HS-27A (cell line): ENCODE results near the gene ARHGAP21.

Source experiments
- DNase-seq: peaks from one replicate; pipeline ENCODE4 v3.0.0-alpha.2; 2012; ENCODE audit warnings: low read depth, missing footprints

ARHGAP21 gene

DNA sequence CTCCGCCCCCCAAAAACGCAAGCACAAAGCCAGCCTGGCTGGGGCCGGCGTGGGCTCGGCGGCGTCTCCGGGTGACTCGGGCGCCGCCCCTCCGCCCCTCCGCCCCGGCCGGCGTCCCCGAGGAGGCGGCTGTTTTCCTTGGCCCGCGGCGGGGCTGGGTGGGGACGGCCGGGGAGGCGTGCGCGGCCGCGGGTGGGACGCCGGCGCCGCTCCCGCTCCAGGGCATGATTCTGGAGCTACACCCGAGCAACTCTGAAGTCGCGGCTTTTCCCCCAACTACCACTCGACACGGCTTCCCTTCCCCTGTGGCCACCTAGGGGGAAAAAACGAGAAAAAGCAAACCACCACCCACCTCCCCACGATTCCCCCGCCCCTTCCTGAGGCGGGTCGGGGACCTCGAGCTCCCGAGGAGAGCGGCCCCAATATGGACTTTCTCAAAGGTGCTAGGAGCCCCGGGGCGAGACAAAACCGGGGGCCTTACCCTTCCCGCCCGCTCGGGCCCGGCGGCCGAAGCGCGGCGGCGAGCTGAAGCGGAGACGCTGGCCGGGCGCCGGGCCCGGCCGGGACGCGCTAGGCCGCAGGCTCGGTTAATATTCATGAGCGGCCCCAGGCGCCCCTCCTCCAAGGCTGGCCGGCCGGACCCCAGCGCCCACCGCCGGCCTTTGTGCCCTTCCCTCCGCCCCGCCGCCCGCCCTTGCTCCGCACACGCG, 856 bp downstream of the ARHGAP21 start:
- no peak for DNase-seq

DNA sequence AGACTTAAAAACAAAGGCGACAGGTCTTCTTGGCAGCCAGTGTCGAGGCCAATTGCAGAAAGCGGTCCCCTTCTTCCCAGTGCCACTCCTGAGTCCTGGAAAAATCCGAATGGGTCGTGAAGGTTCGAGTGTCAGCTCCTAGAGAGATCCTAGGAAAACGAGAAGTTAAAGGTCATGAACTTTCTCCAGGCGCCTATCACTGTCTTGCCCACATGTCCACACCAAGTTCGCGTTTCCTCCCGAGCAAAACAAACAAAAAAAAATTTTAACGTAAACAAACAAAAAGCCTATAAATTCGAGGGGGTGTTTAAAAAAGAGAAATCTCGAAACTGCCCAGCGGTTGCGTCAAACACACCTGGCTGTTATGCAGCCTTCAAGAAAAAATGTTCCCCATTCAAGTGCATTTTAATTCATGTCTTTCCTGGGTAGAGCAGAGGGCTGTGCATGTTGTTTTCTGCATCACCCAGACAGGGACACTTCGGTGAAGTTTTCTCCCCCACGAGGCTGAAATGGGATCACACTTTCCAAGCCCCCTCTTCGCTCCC, 1.5 kb downstream of the ARHGAP21 start:
- DNase-seq, result no peak

DNA sequence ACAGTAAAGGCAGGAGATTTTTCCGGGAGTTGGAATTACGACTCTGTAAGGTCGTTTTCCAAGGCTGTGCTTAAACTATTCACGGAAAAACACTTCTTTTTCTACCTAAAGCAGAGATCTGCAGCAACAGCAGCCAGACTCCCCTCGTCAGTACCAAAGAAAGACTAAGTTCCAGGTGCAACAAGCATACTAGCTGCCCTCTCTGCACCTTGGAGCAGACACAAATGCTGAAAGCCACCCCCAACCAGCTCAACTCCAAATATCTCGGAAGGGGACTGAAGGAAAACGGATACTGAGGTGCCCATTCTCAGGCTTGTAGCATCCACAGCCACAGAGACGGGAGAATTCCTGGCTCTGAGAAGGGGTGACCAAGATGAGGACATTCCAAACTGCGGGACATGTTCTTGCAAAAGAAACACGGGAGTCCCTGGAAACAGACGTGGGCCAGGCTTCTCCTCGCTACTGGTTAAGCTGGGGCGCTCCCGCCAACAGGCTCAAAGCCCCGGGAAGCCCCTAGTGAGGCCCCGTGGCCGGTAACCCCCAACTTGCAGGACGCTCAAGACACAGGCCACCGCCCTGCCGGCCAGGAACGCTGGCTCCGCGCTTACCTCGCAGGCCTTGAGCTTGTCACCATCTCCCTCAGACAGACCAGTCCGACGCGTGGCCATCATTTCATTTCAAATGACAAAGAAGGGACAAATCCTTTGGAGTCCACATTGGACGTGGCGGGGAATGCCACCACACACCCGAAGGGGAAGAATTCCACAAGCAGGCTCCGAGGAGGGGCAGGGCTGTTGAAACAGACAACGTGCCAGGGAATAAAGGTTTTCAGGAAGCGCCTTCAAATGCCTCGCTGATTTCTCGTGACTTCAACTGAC, 2.2 kb downstream of the ARHGAP21 start:
- DNase-seq, result no peak

DNA sequence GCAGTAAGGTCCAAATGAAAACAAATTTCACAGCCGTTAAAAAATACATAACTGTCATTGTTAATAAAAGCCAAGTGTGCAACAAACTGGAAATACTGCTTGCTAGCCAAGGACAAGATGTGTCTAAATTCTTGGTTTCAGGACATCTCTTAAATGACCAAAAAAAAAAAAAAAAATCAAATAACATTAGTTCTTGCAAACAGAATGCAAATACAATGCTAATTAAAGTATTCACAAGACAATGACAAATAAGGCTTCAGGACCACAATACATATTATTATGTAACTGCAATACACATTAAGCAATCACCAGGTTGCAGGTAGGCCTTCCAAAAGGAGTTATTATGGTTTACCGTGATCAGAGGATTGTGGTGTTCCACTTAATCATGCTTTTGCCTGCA, 3.6 kb downstream of the ARHGAP21 start:
- no peak for DNase-seq

DNA sequence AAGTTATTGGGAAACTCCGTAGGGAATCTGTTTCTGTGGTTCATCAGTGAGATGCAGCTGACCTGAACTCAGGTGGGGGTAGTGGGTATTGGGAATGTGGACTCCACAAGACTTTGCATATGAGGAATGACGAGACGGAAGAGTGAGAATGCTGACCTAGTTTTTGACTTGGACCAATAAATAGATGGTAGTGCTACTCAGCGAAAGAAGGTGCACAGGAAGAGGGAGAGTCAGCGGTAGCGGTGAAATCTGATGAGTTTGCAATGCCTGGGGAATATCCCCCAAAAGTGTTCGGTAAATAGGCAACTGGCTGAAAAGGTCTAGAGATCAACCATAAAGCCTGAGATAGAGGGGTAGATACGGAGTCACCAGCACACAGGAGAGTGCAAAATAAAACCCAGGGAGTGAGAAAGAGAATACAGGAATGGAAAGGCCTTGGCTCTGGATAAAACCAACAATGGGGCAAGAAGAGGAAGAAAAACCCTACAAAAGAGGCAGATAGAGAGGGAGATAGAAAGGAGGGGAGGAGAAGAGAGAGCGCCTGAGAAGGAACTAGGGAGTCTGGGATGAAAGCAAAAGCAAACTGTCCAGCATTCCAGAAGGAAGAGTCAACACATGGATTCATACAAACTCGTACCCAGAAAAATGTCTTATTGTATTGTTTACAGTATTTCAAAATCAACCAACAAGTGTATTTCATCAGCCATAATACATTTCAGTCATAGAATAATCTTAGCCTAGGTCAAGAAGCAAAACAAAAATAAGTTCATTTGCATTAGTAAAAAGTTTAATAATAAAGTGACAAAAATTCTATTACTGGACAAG, 5.4 kb downstream of the ARHGAP21 start:
- DNase-seq, result no peak

DNA sequence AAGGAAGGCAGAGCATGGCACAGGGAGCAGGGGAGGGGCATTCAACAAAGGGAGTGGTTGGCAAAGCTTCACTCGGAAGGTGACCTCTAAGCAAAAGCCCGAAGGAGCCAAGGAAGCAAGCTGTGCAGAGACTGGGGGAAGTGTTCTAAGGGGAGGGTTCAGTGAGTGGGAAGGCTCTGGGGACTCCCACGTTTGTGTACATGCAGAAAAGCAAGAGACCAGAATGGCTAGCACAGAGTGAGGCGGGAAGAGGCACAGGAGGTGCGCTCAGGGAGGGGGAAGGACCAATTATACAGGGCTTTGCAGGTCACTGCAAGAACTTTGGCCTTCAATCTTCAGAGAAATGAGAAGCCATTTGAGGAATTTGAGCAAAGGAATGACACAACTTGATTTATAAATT, 7.4 kb downstream of the ARHGAP21 start:
- no peak for DNase-seq

DNA sequence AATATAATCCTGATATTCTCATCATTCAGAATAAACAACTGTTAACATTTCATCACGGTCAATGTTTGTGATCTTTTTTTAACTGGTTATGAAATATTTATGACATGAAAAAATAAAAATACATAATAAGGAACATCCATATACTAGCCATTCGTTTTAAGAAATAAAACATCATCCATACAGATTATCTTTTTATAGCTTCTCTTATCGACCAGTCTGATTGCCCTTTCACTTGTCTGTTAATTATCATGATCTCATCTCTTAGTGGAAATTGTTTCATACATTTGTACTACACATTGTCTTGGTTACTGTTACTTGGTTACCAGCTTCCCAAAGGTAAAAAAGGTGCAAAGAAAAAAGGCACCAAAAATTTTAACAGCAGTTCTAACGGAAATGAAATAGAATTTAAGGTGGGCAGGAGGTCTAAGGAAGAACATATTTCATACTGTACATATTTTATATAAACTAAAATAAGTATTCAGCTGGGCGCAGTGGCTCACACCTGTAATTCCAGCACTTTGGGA, 8.4 kb downstream of the ARHGAP21 start:
- DNase-seq, result no peak

DNA sequence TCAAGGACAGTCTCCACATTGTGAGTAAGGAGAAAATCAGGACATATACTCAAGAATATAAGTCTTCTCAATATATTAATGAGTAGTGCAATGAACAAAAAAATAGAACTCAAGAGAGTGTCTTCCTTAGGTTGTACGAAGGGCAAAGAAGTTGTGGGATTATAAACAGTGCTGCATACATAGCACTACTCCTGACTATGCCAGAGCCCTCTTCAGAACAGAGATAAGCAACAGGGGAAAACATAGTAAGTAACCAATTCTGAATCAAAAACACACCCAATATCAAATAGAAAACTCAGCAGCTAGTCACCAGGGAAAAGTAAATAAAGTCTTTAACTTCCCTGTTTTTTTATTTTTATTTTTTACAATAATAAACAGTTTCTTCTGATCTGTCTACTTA, 10.6 kb downstream of the ARHGAP21 start:
- no peak for DNase-seq

DNA sequence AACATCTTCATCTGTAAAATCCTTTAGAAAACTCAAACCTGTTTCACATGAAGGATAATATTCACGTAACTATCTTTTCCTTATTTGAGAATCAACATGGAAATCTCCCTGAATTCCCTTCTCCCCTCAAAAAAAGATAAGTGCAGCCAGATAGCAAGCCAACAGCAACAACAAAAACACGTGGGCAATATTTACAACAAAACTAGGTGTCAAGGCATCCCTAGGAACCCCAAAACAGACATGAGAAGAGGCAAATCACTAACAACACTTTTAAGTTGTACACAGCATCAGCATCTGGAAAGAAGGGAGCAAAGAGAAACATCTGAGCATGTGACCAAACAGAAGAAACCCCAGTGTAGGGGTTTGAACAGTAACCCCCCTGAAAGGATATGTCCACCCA, 12.2 kb downstream of the ARHGAP21 start:
- DNase-seq, result no peak

DNA sequence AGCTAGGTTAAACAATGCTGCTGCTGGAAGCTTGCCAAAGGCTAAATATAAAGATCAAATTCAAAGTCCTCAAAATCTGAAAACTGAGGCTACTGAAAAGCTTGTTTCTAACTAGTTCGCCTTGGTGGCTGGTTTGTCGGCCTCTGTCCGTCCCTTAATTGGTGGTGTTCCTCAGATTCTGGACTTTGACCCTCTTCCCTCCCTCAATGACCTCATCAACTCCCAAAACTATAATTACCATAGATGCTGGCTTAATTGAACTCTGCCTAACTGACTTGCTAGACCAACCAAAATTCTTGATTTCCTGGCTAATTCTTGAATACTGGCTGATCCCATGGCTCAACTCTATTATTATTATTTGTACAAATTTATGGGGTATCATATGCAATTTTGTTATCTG, 15.6 kb downstream of the ARHGAP21 start:
- no peak for DNase-seq

DNA sequence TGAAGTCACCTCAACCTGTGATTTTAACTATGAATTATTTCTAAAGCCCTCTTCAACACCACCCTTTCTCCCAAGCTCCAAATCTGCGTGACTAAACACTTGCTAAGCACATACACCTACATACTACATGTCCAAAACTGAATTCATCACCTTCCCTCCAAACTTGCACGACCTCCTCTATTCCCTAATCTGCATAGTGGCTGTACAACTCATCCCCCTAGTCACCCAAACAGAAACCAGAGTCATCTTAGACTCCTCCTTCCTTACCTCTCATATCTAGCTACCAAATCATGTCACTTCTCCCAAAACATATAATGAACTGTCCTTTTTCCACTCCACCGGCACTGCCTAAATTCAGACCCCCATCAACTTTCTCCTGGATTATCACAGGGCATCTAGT, 16.2 kb downstream of the ARHGAP21 start:
- no peak for DNase-seq

DNA sequence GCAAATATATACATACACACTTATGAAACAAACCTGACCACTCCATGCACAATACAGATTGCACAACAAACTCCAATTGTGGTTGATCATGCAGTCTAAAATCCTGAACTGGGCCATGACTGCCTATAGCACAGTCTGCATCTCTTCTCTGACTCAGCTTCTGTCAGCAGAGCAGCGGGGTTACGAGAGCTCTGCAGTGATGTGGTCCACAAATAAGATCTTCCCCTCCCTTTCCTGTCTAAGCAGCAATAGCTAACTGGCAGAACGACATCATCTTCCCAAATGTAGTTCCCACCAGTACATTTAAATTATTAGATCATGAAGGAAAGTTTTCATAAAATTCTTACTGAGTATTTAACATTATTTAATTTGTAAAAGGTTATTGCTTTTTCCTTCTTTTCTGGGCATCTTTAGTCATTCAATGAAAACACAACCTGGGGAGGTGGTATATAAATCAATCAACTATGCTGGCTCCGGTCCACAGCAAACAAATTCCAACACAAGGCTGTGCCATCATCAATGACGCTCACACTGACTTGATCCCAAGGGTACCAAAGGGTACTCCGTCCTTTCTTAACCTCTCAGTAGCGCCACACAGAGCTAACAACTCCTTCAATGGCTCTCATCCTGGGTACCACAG, 17.1 kb downstream of the ARHGAP21 start:
- DNase-seq, result no peak

DNA sequence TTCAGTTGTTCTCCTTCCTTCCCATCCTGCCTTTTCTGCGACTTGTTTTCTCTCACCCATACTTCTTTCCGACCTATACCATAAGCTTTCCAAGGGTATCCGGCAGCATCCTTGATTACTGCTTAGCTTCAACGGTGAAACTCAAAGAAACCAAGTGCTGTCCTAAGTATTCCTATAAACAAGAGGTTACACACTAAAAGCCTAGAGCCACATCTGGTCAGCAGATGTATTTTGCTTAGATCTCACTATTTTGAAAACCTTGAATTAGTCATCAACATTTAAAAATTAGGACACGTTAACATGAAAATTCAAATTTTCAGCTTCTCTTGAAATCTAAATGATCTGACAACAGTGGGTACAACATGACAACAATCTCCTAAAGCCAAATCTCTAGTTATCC, 20.0 kb downstream of the ARHGAP21 start:
- no peak for DNase-seq

DNA sequence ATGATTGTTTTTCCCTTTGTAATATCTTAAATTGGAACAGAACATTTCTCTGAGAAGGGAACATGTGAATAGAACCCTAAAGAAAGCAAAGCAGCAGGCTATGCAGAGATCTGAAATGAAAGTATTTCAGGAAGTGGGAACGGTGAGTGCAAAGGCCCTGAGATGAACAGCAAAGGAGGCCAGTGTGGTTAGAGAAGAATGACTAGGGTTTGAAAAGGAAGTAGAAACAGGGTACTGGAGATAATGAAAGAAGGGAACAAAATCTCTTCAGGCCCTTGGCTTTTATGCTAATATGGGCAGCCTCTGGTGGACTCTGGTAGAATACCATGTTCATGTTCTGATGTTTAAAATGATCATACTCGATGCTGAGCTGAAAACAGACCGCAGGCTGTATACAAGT, 22.2 kb downstream of the ARHGAP21 start:
- DNase-seq, result no peak

DNA sequence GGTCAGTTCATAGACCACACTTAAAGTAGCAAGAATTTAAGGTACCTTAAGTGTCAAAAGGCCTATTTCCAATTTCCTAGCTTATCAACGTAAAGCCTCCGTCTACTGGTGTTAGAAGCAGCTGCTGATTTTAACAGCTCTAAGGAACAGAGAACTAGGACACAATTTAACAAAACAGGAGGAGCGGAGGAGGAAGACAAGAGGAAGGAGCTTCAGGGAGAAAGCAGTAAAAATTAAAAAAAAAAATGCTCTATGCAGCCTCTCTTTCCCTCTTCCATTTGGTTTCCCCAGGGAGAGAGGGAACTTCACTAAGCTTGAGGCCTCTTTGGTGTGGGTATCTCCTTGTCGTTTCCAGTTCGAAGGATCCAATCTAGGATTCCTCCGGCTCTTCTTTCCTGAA, 22.7 kb downstream of the ARHGAP21 start:
- DNase-seq, result no peak

DNA sequence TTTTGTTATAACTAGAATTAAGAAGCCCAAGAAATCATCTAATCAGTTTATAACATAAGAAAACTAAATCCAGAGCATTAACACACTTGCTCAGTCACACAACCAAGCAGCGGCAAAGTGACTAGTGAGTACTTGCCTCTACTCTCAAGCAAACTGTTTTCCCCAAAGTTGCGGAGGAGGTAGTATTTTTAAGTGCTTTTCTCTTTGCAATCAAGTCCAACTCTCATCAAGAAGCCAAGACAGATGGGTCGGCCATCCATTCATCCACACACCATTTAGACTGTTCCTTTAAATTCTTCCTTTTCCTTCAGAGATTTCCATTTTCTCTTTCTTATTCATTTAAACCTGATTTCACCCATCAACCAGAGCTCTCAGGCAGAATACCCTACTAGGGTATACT, 25.4 kb downstream of the ARHGAP21 start:
- no peak for DNase-seq

DNA sequence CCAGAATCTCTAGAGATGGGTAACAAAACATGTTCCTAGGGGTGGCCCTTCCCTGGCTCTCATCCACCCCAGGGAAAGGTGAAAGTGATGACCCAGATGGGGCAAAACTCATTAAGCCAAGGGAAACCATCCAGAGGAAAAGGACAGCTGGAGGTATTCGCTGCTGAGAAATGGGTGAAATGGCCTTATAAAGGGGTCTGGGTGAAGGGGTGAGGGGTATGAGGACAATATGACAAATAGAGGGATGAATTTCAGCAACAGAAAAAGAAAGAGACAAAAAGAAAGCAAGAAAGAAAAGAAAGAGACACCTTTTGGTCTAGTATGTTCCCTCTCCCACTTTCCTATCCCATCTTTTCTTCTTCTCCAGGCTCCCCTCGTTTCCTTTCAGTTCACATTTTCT, 26.6 kb downstream of the ARHGAP21 start:
- no peak for DNase-seq

DNA sequence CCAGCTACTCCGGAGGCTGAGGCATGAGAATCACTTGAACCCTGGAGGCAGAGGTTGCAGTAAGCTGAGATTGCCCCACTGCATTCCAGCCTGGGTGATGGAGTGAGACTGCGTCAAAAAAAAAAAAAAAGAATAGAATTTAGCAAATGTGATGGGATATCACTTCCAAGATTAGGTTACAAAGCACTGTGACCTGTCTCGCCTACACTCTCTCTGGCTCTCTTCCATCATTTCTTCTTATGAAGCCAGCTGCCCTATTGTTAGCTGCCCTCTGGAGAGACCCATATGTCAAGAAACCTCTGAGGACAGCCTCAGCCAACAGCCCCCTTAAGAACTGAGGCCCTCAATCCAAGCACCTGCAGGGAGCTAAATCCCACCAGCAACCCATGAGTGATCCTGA, 28.2 kb downstream of the ARHGAP21 start:
- DNase-seq, result no peak

DNA sequence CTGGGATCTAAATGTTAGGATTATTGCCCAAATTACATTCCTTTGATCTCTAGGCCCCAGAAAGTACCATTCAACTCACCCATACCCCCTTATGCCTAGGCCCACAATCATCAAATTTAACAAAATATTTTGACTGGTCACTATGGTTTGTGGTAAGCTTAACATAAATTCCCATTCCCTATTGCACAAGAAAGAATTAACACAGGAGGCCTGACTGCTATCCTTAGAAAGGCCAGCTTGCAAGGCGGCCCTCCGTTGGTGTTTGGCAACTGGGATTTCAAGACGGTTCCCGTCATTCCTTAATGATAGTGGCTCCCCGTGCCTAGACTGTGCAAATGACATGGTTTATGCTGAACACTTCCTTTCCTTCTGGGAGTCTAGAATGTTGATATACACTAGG, 29.6 kb downstream of the ARHGAP21 start:
- DNase-seq, result no peak

DNA sequence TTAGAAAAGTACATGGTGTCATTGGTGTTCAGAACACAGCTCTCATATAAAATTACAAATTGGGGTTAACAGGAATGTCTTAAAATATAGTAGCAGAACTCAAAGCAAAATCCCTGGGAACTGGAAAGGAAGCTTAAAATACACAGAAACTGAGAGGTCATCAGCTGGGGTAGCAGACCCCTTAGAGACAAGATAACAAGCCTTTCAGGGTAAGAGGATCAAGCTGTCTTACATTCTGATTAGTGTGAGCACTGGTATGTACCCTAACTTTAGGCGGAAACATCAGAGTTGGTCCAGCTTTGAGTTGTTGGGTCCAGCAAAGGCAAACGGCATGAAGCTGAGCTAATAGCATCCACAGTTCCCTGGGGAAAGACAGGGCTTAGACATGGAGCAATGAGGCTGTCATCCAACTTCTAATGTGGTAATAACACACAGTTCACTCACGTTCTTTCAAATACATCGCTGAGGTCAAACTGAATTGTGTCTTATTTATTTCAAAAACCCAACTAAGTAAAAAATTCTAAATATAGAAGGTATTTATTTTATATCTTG, 32.6 kb downstream of the ARHGAP21 start:
- no peak for DNase-seq

DNA sequence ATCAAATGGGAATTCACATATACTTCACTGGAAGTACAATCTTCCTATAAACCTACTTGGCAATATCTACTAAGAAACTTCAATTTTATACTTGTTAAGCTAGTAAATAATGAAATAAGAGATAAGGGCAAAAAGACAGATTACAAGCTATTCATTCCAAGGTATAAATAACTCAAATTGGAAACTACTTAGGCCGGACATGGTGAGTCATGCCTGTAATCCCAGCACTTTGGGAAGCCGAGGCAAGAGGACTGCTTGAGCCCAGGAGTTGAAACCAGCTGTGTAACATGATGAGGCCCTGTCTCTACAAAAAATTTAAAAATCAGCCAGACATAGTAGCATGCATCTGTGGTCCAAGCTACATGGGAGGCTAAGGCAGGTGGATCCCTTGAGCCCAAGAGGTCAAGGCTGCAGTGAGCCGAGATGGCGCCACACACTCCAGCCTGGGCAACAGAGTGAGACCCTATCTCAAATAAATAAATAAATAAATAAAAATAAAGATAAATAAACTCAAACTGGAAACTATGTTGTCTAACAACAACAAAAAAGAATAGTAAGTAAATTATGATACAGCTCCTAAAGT, 37.6 kb downstream of the ARHGAP21 start:
- peak; percentile 11 for DNase-seq
